H1 (cell line): ENCODE measurements around the gene UTRN. TPM values are rescaled to one million over a fixed set of nuclear protein-coding genes. Genes with fewer than 3 reads are reported as not detected.

Experiments used
- CTCF ChIA-PET: fragments of 300-600 bp; sonication (Branson Sonifier 250); formaldehyde crosslinking; loops from one replicate; lab custom pipeline; 2021; ENCODE audit not compliant: partially characterized antibody; lab: Charles Lee
- POLR2A ChIA-PET: fragments of 300-600 bp; sonication (Branson Sonifier 250); formaldehyde crosslinking; loops from one replicate; lab custom pipeline; 2021; ENCODE audit warnings: inconsistent platforms; ENCODE audit not compliant: partially characterized antibody; lab: Charles Lee
- DNase-seq, 2 experiments: peaks; one replicate each; pipeline versions ENCODE4 v3.0.0 to v3.0.0-alpha.2; 2010 to 2022; ENCODE audit warnings: low spot score in 2 of 2, low read depth in 1 of 2, mixed read lengths in 1 of 2
- FAIRE-seq: peaks from 2 replicates; lab custom pipeline; 2011; peaks lifted over from hg19 to GRCh38; lab: Jason Lieb, UNC
- H2AFZ ChIP-seq: 2 replicates; pipeline ENCODE4 v1.8.1; 2012; ENCODE audit warnings: low read length, inconsistent platforms
- H2AK5ac ChIP-seq: 2 replicates; pipeline ENCODE4 v1.6.1; 2013; ENCODE audit warnings: low read depth, low read length
- H2BK120ac ChIP-seq: replicated peaks from 2 replicates; pipeline ENCODE3; 2013; ENCODE audit warnings: low read depth, low read length, inconsistent platforms
- H2BK12ac ChIP-seq: 2 replicates; pipeline ENCODE4 v1.6.1; 2013; ENCODE audit warnings: low read depth, low read length
- H2BK15ac ChIP-seq: 2 replicates; pipeline ENCODE4 v1.6.1; 2013; ENCODE audit warnings: low read length
- H2BK20ac ChIP-seq: 2 replicates; pipeline ENCODE4 v1.6.1; 2013; ENCODE audit warnings: low read length
- H2BK5ac ChIP-seq: 2 replicates; pipeline ENCODE4 v1.6.1; 2013; ENCODE audit warnings: low read depth, low read length
- H3K14ac ChIP-seq: 2 replicates; pipeline ENCODE4 v1.6.1; 2013; ENCODE audit warnings: inconsistent platforms; ENCODE audit not compliant: insufficient read length
- H3K18ac ChIP-seq: 2 replicates; pipeline ENCODE4 v1.6.1; 2013; ENCODE audit warnings: low read length; ENCODE audit errors: extremely low read depth
- H3K23ac ChIP-seq: 2 replicates; pipeline ENCODE4 v1.6.1; 2013; ENCODE audit warnings: inconsistent platforms; ENCODE audit not compliant: insufficient read length
- H3K23me2 ChIP-seq: 2 replicates; pipeline ENCODE4 v1.6.1; 2013; ENCODE audit warnings: low read depth, low read length
- H3K27ac ChIP-seq: 2 replicates; pipeline ENCODE4 v1.6.1; 2011; ENCODE audit warnings: low read depth, low read length, inconsistent platforms
- H3K27me3 ChIP-seq, 4 experiments: replicated peaks in 1 of 4; 1 replicate in 1 of 4; 2 replicates in 3 of 4; pipeline versions ENCODE4 v1.6.1 to v1.8.1; 2011 to 2013; ENCODE audit warnings: low read length in 3 of 4, mild to moderate bottlenecking in 3 of 4, inconsistent platforms in 2 of 4, mixed read lengths in 2 of 4, moderate library complexity in 1 of 4; ENCODE audit not compliant: control insufficient read depth in 3 of 4, insufficient read depth in 3 of 4; ENCODE audit errors: extremely low read depth in 1 of 4
- H3K36me3 ChIP-seq, 4 experiments: 2 replicates each; pipeline versions ENCODE4 v1.6.1 to v1.8.1; 2011 to 2013; ENCODE audit warnings: mild to moderate bottlenecking in 4 of 4, low read length in 3 of 4, moderate library complexity in 2 of 4, control low read depth in 1 of 4, inconsistent platforms in 1 of 4; ENCODE audit not compliant: insufficient read depth in 4 of 4, control insufficient read depth in 2 of 4
- H3K4ac ChIP-seq: replicated peaks from 2 replicates; pipeline ENCODE3; 2013; ENCODE audit warnings: low read length, low read depth, mixed read lengths, inconsistent platforms; ENCODE audit not compliant: insufficient read length
- H3K4me1 ChIP-seq, 4 experiments: replicated peaks in 1 of 4; 1 replicate in 1 of 4; 2 replicates in 3 of 4; pipeline versions ENCODE4 v1.6.1 to v1.8.1; 2011 to 2013; ENCODE audit warnings: low read length in 3 of 4, inconsistent platforms in 2 of 4, mixed read lengths in 1 of 4; ENCODE audit not compliant: insufficient read depth in 4 of 4, control insufficient read depth in 3 of 4
- H3K4me2 ChIP-seq, 2 experiments: 2 replicates each; pipeline versions ENCODE4 v1.6.1 to v1.8.1; 2011 to 2013; ENCODE audit warnings: low read depth in 2 of 2, low read length in 2 of 2, control low read depth in 1 of 2, inconsistent platforms in 1 of 2, mild to moderate bottlenecking in 1 of 2; ENCODE audit not compliant: insufficient read depth in 1 of 2
- H3K4me3 ChIP-seq, 4 experiments: fragments of 200-600, 300-600 bp in 1 of 4; sonication (generic), shearing (Covaris generic), sonication (Bioruptor Twin) in 1 of 4; 2 replicates each; pipeline versions ENCODE4 v1.5.1 to v1.8.1; 2011 to 2016; ENCODE audit warnings: low read length in 4 of 4, low read depth in 3 of 4, control low read depth in 2 of 4, inconsistent platforms in 2 of 4, mild to moderate bottlenecking in 2 of 4, mixed read lengths in 1 of 4, moderate library complexity in 1 of 4; ENCODE audit not compliant: insufficient read depth in 2 of 4; ENCODE audit errors: extremely low read depth in 1 of 4
- H3K56ac ChIP-seq: replicated peaks from 2 replicates; pipeline ENCODE3; 2013; ENCODE audit warnings: low read depth, mild to moderate bottlenecking, mixed read lengths, low read length, inconsistent platforms; ENCODE audit not compliant: insufficient read length
- H3K79me1 ChIP-seq: 2 replicates; pipeline ENCODE4 v1.6.1; 2013; ENCODE audit warnings: low read depth, low read length, control low read depth
- H3K79me2 ChIP-seq, 2 experiments: 2 replicates each; pipeline versions ENCODE4 v1.6.1 to v1.8.1; 2012 to 2013; ENCODE audit warnings: low read length in 2 of 2, mild to moderate bottlenecking in 2 of 2, inconsistent platforms in 1 of 2; ENCODE audit not compliant: insufficient read depth in 2 of 2, control insufficient read depth in 1 of 2
- H3K9ac ChIP-seq, 4 experiments: replicated peaks in 1 of 4; 1 replicate in 1 of 4; 2 replicates in 3 of 4; pipeline versions ENCODE4 v1.6.1 to v1.8.1; 2011 to 2013; ENCODE audit warnings: low read depth in 3 of 4, low read length in 3 of 4, control low read depth in 2 of 4, mild to moderate bottlenecking in 2 of 4, moderate library complexity in 2 of 4, inconsistent platforms in 1 of 4; ENCODE audit errors: extremely low read depth in 1 of 4
- H3K9me3 ChIP-seq, 2 experiments: 2 replicates each; pipeline versions ENCODE4 v1.6.1 to v1.8.1; 2012 to 2013; ENCODE audit warnings: mild to moderate bottlenecking in 2 of 2, moderate library complexity in 2 of 2, control low read depth in 1 of 2, inconsistent platforms in 1 of 2, low read depth in 1 of 2, low read length in 1 of 2, mixed read lengths in 1 of 2; ENCODE audit not compliant: insufficient read depth in 2 of 2
- H4K20me1 ChIP-seq, 2 experiments: replicated peaks in 1 of 2; 2 replicates each; pipeline versions ENCODE3 to v1.8.1; 2011 to 2013; ENCODE audit warnings: inconsistent platforms in 2 of 2, low read length in 2 of 2, mild to moderate bottlenecking in 1 of 2; ENCODE audit not compliant: insufficient read depth in 2 of 2, control insufficient read depth in 1 of 2
- H4K5ac ChIP-seq: 2 replicates; pipeline ENCODE4 v1.6.1; 2013; ENCODE audit warnings: low read length, low read depth, mixed read lengths, inconsistent platforms; ENCODE audit not compliant: insufficient read length
- H4K8ac ChIP-seq: 2 replicates; pipeline ENCODE4 v1.8.0; 2013; ENCODE audit warnings: mild to moderate bottlenecking, moderate library complexity, low read length, inconsistent platforms; ENCODE audit not compliant: insufficient read depth; ENCODE audit errors: extremely low read depth
- H4K91ac ChIP-seq: replicated peaks from 2 replicates; pipeline ENCODE3; 2013; ENCODE audit warnings: low read length, mixed read lengths, inconsistent platforms; ENCODE audit not compliant: insufficient read length
- CEBPB ChIP-seq: IDR thresholded peaks from 2 replicates; pipeline ENCODE4 v1.6.1; 2012; ENCODE audit warnings: low read depth, low read length
- CTBP2 ChIP-seq: IDR thresholded peaks from 2 replicates; pipeline ENCODE4 v1.7.0; 2011; ENCODE audit warnings: borderline replicate concordance, mild to moderate bottlenecking, moderate library complexity, mixed read lengths, low read length; ENCODE audit not compliant: insufficient read depth, insufficient read length
- E2F6 ChIP-seq: IDR thresholded peaks from 2 replicates; pipeline ENCODE4 v1.6.1; 2012; ENCODE audit warnings: inconsistent platforms
- POU5F1 ChIP-seq: IDR thresholded peaks from 2 replicates; pipeline ENCODE4 v1.6.1; 2011; ENCODE audit warnings: low read depth, mild to moderate bottlenecking, low read length, moderate library complexity
- RBBP5 ChIP-seq: IDR thresholded peaks from 2 replicates; pipeline ENCODE4 v1.7.1; 2012; ENCODE audit warnings: low read depth, mild to moderate bottlenecking, inconsistent platforms, low read length, moderate library complexity, borderline replicate concordance
- SIX5 ChIP-seq: IDR thresholded peaks from 2 replicates; pipeline ENCODE4 v1.6.1; 2011; ENCODE audit warnings: mild to moderate bottlenecking, low read depth, low read length
- SP2 ChIP-seq: IDR thresholded peaks from 2 replicates; pipeline ENCODE4 v1.6.1; 2012; ENCODE audit warnings: mild to moderate bottlenecking, low read length, inconsistent platforms
- TAF7 ChIP-seq: optimal IDR thresholded peaks from 2 replicates; pipeline ENCODE3; 2011; ENCODE audit warnings: low read depth, mild to moderate bottlenecking, inconsistent platforms, low read length, moderate library complexity, borderline replicate concordance
- WGBS, 2 experiments: shearing (Covaris generic) in 1 of 2; methylation state at CpG; one replicate each; pipeline versions ENCODE4 v1.1.6 to v1.1.7; 2013 to 2015; ENCODE audit warnings: low lambda C conversion rate in 2 of 2, mixed read lengths in 2 of 2, inconsistent platforms in 1 of 2, low coverage in 1 of 2, missing lambda C conversion rate in 1 of 2; ENCODE audit not compliant: insufficient replicate concordance in 2 of 2, insufficient coverage in 1 of 2, insufficient read length in 1 of 2; ENCODE audit errors: extremely low coverage in 1 of 2, missing lambda C conversion rate in 1 of 2; 5-methylcytosine and 5-hydroxymethylcytosine counted together
- polyA plus RNA-seq, 7 experiments: library from polyadenylated mRNA; depleted of rRNA in 3 of 7; stranded (reverse) in 5 of 7; unstranded in 2 of 7; fragments of >200 nt in 5 of 7; fragments of 200-250 nt in 2 of 7; gene quantifications; 1 replicate in 5 of 7; 2 replicates in 1 of 7; 4 replicates in 1 of 7; pipeline versions ENCODE4 v1.2.1 to v1.2.3, GENCODE V29; 2011 to 2013; ENCODE audit warnings: missing spikeins in 2 of 7, mixed read lengths in 2 of 7
- total RNA-seq: library from RNA; stranded (reverse); fragmentation: NEBNext Ultra II Directional; extraction: Animal tissue kit (Norgen Biotek cat#: 25700); gene quantifications from 2 replicates; pipeline ENCODE4 v1.2.1, GENCODE V29; 2021

Gene UTRN
- total and polyA plus RNA-seq, 2 of the 8 experiments (the other 6 are each of a cell fraction or from before 2014, with no cell fraction given), result 25.0 to 112 TPM

DNA sequence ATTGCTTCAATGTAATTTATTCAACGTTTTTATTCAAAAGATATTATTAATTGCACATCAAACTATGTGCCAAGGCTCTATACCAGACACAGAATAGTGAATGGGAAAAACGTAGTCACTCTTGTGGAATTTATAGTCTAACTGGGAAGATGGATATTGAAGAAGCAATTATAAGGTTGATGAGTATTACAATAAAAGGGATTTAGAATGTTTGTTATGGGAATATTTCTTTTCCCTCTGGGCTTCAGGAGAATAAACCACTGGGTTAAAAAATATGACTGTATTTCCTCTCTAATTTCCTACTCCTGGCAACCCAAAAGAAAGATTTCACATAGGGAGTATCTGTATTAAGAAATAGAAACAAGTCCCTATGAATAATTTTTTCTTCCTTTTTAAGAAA is 25.1 kb upstream of the UTRN start:
- Histone ChIP-seq H2AFZ (no peak overlapping the region), H3K36me3 (no peaks in the 10 kb centered on the region), H3K4me1 (peaks cover 0 to 9% (median 5%) of the 10 kb centered on the region in 4 experiments; a peak in 4 of 7 replicates), H3K4ac (no peak overlapping the region), H4K8ac (no peak overlapping the region), H3K9ac (no peak overlapping the region), H3K23me2 (no peaks in the 10 kb centered on the region), H4K20me1 (no peaks in the 10 kb centered on the region), H3K27ac (no peak overlapping the region), H2BK120ac (no peak overlapping the region), H2BK12ac (no peak overlapping the region), H2BK15ac (no peak overlapping the region), H3K79me1 (no peaks in the 10 kb centered on the region), H2BK20ac (no peak overlapping the region), H3K23ac (no peak overlapping the region), H4K5ac (no peak overlapping the region), H3K79me2 (no peaks in the 10 kb centered on the region), H2BK5ac (no peak overlapping the region), H3K9me3 (peaks cover 3 to 8% of the 10 kb centered on the region in 2 experiments; a peak in 1 of 4 replicates), H3K18ac (no peak overlapping the region), H4K91ac (no peak overlapping the region), H3K4me3 (no peak overlapping the region), H3K14ac (no peak overlapping the region), H3K27me3 (no peaks in the 10 kb centered on the region), H3K56ac (no peak overlapping the region), H2AK5ac (no peak overlapping the region), H3K4me2 (no peak overlapping the region)
- WGBS, 2 experiments, result 75% methylated on average over 2 of the region's 2 CpGs; no CpG with 5 or more reads in 1 of the 2 experiments
- POLR2A ChIA-PET, result no interaction called here
- no peak for DNase-seq
- TF ChIP-seq CEBPB (no peak), CTBP2 (no peak), E2F6 (no peak), SIX5 (no peak), RBBP5 (no peak), SP2 (no peak), TAF7 (no peak), POU5F1 (no peak)
- CTCF ChIA-PET, result no interaction called here
- FAIRE-seq, result no peak
